Omental fat pad (tissue), 4 donors: Measurements from ENCODE around the gene FLT3. TPM values are rescaled to one million over a fixed set of nuclear protein-coding genes. Genes with fewer than 3 reads are reported as not detected.

Source experiments
- ATAC-seq: fragments of 150-250 bp; one replicate; pipeline ENCODE4 v1.9.1; 2016; ENCODE audit warnings: mild to moderate bottlenecking, moderate library complexity; ENCODE audit not compliant: low FRiP score
- DNase-seq: peaks from one replicate; pipeline ENCODE4 v3.0.0-alpha.2; 2019; ENCODE audit warnings: low spot score
- CTCF ChIP-seq, 3 donors: fragments of 450-650 bp; IDR thresholded peaks; one replicate each; pipeline ENCODE4 v1.5.1; 2016 to 2017; ENCODE audit warnings: antibody characterized with exemption in 3 of 3, mild to moderate bottlenecking in 3 of 3, moderate library complexity in 2 of 3
- total RNA-seq, 4 donors: library from RNA; depleted of rRNA; stranded (reverse); fragments of >200 nt; gene quantifications; one replicate each; pipeline ENCODE4 v1.1.0, GENCODE V29; 2016

Gene FLT3
- total RNA-seq, 4 donors from 2014 or later = 0.37 to 6.5 (median 1.1) TPM

- no peak for DNase-seq
- no peak for ATAC-seq
- no peak for TF ChIP-seq CTCF (IDR thresholded peaks at IDR 0.05)
These were observed 97.3 kb downstream of the FLT3 start for GRCh38 chr13:28002886-28003698.

- no peak for DNase-seq
- no peak for TF ChIP-seq CTCF (IDR thresholded peaks at IDR 0.05)
- ATAC-seq = no peak
These were observed 98.4 kb downstream of the FLT3 start for GRCh38 chr13:28001837-28002473.

DNA sequence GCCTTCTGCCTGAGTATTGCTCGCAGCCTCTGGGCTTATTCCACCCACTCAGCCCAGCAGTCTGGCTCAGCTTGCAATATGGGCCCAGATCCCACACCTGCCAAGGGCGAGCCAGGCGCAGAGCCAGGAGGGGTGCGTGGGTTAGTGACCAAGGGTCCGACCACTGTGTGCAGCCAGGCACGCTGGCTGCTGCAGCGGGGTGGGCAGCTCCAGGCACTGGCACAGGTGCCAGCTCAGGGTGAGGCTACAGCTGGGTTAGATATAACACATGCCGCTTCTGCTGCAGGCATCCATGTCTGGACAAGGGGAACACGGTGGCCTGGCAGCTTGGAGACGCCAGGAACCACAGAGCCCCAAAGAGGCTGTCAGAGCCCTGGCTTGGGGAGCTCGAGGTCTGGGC lies 99.3 kb downstream of the FLT3 start:
- ATAC-seq (no peak), DNase-seq (no peak)
- TF ChIP-seq CTCF (IDR thresholded peaks at IDR 0.05) = no peak

- DNase-seq (no peak), ATAC-seq (no peak)
- TF ChIP-seq CTCF (IDR thresholded peaks at IDR 0.05) = no peak
These were observed 99.8 kb downstream of the FLT3 start for GRCh38 chr13:28000567-28000966.

DNA sequence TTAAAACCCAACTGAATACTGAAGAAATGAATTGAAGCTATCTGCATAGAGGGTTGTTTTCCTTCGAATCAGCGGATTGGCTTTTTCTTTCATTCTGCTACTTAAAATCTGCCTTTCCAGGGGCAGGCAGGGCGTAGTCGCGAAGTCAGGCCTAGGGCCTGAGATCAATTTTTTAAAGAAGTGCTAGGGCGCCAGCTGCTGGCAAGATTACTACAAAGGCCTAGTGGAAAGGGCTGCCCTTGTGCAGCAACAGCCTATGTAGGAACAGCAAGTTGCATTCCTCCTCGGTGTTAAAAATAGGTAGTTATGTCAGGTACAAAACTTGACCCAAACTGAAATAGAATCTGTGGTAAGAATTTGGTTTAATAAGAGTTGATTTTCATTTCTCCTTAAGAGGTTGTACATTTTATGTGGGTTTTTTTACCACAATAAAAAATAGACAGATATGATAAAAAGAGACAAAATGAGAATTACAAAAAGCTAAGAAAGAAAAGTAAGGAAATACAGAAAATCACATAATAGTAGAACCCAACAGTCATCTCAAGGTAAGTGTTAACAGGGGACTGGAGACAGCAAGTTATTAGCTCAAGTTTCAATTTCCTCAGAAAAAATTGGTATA lies 102.4 kb downstream of the FLT3 start:
- ATAC-seq (no peak), DNase-seq (no peak)

DNA sequence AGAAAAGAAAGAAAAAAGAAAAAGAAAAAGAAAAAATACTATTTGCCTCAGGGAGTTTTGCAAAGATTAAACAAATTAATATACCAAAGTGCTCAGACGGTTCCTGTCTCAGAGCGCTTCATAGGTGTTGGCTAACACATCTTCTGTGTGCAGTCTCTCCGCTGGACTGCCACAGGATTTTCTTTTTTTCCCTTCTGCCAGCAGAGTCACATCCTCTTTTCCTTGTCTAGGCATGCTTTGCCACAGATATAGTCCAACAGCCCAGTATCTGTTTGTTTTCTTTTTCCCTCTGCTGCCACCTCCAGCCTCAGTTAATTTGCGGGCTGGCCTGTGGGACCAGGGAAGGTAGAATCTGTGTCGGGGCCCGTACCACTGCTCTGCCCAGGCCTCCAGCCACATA lies 108.5 kb downstream of the FLT3 start:
- ATAC-seq (no peak), DNase-seq (no peak)
- TF ChIP-seq CTCF (IDR thresholded peaks at IDR 0.05) = no peak

More for the DNA sequence above, 102.4 kb downstream of the FLT3 start:
- no peak for TF ChIP-seq CTCF (IDR thresholded peaks at IDR 0.05)
